Muscle of back (tissue), 11 donors: Measurements from ENCODE around the gene PDE2A. TPM values are rescaled to one million over a fixed set of nuclear protein-coding genes. Genes with fewer than 3 reads are reported as not detected.
"Not testable (repeated sequence)": the region's sequence is repeated elsewhere in the genome, so short reads cannot be mapped to it uniquely, and the experiment has no call there.

Source experiments
- DNase-seq, 3 donors: peaks; one replicate each; pipeline versions ENCODE4 v3.0.0 to v3.0.0-alpha.2; 2013
- polyA plus RNA-seq, 10 donors: library from polyadenylated mRNA; unstranded; fragments of 120-200 nt; gene quantifications; one replicate each; pipeline ENCODE4 v1.2.1, GENCODE V29; 2013; ENCODE audit not compliant: insufficient read length in 10 of 10

PDE2A gene
- polyA plus RNA-seq, 10 donors: 10.3 to 25.0 (median 17.9) TPM

GRCh38 chr11:72579816-72580641, 94.2 kb downstream of the PDE2A start:
- DNase-seq: no peak

DNA sequence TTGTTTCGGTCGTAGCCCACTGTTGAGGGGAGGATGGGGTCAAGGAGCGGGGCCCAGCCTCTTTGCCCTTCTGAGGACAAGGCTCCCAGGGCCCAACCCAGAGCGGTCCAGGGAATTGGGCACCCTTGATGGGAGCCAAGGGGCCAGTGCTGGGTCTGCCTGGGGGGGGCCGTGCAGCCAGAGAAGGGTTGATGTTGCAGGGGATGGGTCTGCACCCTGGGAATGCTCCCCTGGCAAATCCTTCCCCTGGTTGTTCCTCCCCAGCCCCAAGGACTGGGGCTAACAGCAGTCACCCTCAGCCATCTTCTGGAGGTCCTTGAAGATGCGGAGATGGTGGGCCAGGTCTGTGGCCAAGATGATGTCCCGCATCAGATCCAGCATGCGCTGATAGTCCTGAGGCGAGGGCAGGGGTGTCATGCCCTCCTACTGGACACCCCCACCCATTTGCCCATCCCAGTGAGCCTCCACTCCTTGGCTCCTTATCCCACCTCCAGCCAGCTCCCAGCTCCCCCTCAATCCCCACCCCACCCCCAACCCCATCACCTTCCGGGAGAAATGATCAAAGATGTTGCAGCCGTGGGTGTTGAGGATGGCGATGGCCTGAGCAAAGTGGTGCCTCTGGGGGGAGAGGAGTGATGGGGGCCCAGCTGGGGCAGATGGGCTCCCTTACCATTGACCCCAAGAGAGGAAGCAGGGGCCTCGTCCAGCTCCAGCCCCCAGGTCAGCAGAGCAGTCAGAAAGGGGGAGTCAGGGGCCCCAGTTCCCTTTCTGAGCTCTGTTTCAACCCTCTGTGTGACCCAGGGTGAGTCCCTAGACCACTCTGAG, 95.0 kb downstream of the PDE2A start:
- no peak for DNase-seq

GRCh38 chr11:72578566-72578965, 95.7 kb downstream of the PDE2A start:
- DNase-seq: no peak

- no peak for DNase-seq
Observed at GRCh38 chr11:72578051-72578450, 96.2 kb downstream of the PDE2A start.

GRCh38 chr11:72577271-72577721, 96.9 kb downstream of the PDE2A start:
- no peak for DNase-seq

GRCh38 chr11:72576661-72577060, 97.6 kb downstream of the PDE2A start:
- DNase-seq: no peak

DNA sequence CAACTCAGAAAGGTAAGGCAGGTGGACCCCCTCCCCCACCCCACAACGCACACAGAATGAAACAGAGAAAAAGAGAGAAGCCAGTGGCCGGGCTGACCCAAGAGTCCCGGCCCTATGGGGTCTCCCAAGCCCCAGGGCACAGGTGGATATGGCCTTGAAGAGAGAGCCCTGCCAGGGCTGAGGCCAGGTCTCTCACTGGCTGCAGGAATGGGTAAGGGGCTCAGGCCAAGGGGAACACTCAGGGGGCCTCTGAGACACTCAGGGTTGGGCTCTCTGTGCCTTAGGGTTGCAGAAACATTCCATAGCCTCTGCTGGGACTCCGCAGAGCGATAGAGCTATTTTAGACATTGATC, 98.0 kb downstream of the PDE2A start:
- DNase-seq: no peak

- no peak for DNase-seq
Observed at GRCh38 chr11:72575533-72576242, 98.5 kb downstream of the PDE2A start.

DNA sequence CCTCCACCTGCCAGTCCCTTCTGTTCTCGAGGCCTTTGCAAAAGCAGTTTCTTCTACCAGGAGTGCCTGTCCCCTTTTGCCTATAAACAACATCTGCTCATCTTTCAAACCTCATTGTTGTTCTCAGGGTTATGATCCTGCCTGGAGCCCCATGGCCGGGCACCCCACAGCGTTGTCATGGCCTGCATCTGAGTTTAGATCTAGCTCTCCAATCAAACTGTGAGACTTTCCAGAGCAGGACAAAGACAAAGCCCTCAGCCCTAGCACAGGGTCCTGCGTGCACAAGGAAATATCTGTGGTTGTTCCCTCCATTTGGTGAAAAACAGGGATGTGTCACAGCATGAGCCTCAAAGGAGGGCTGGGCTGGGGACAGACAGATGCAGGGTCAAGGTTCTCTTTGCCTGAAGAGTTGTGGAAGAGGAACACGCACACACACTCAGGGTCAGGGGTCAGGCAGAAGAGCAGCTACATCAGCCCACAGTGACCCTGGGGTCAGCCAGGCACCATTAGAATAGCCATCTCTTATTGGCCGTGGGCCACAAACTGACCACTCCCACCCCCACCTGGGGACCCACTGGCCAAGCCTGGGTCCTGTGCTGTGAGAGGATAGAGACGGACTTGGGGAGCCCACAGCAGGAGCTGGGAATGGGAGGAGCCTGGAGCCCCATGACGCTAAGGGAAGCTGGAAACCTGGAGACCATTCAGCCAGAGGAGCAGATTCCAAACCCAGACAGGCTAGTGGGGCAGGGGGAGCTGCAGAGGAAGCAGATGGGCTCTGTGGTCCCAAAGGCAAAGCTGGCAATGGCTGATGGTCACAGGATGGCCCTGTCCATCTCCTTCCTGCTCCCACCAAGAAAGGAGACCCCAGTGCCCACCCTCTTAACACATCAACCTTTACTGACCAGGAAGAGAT, 99.4 kb downstream of the PDE2A start:
- DNase-seq: no peak

DNA sequence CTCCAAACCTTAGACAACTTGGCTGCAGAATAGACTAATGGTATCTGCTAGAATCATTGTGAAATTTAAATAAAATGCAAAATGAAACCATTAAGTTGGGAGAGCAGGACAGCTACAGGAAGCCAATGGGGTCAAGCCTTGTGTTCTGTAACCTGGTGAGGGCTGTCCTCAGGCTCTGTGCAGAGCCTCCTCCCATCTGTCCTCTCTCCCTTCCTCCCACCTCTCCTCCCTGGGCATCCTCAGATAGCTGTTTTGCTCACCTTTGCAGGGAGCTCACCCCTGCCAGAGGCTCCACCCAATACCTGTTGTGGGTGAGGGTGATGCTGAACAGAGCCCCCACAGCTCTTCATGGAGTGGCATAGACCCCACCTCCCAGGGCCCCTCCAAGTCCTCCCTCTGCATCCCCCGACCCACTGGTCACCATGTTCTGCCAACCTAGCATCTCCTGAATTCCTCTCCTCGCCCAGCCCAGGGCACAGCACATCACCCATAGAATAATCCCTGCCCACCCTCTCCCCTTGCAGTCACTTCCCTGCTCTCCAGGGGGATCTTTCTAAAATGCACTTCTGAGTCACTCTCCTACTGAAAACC, 100.3 kb downstream of the PDE2A start:
- no peak for DNase-seq

DNA sequence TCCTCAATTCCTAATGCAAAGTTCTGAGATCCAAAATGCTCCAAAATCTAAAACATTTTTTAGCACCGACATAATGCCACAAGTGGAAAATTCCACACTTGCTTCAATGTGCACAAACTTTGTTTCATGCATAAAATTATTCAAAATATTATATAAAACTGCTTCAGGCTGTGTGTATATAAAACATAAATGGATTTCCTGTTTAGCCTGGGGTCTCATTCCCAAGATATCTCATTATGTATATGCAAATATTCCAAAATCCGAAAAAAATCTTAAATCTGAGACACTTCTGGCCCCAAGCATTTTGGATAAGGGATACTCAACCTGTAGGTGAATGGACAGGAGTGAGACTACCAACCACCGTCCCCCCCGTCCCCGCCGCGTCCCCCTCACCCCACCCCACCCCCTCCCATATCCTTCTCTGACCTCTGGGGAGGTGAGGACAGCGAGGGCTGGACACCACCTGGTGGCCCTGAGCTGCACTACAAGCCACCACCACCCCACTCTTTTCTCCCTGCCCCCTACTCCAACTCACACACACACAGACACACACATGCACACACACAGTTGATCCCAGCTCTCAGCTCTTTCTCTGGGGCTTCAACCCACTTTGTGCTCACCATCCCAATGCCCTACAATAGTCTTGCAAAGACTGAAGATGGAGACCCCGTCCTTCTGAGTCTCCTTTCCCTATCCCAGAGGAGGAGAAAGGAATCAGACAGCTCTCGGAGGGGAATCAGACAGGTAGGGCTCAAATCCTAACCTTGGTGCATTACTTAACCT, 101.0 kb downstream of the PDE2A start:
- DNase-seq: peak in 1 of 3 donors; percentile 29

GRCh38 chr11:72572540-72572939, 101.7 kb downstream of the PDE2A start:
- DNase-seq: not testable (repeated sequence)

DNA sequence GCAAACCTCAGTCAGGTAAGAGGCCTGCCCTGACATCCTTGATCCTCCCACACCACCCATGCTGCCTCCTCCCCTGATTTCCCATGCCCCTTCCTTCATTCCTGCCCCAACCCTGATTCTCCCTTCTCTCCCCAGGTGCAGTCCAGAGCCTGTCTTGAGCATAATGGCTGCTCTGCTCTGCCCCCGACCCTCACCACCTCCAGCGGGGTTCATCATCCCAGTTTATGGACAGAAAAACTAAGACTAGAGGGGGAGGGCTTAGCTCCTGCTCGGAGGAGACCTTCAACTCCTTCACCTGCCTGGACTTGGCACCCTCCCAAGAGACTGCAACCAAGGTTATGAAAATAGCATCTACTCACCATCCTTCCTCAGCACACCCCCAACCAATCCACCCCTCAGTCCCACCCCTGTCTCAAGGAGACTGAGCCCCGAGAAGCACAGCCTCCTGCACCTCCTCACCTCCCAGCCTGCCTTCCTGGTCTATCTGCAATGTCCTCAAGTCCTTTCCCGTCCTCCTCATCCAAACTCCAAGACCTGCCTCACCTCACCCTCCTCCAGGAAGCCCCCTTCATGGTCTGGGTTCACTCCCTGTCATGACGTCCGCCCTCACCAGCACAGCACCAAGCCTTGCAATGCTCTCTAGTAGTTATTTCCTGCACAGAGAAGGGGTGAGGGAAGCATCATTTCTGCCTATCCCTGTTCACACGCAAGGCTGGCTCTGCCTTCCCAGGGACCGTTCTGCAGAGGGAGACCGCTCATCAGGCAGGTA, 103.1 kb downstream of the PDE2A start:
- no peak for DNase-seq

DNA sequence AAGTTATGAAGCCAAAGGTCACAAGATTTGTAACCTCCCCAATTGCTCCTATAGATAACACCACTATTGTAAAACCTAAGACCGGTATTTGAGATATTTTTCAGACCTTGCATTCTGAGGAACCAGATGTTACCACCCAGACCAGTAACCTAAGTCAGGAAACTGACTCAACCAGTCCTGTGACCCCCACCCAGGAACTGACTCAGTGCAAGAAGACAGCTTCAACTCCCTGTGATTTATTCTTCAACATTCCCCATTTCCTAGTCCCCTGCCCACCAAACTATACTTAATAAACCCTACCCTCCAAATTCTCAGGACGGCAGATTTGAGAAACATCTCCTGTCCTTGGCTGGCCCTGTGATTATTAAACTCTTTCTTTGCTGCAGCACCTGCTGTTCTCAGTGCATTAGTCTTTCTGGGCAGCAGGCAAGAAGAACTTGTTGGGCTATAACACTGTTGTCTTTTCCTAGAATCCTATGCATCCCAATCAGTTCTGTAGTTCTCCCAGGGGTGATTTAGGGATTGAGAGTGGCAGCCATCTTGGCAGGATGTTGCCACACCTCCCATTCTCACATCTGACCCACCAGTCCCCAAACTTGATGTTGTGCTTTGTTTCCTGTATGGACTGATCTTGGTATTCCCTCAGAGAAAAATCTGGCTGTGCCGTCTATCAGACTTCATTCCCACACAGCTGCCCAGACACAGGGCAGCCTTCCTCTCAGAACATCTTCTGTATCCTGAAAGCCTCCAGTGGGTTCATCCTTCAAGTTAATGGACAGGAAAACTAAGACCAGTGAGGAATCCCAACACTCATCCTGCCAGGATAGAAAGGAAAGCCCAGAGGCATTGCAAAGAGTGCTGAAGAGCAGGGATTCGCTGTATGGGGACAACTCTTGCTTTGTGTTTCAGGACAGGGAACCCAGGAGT, 104.0 kb downstream of the PDE2A start:
- no peak for DNase-seq

GRCh38 chr11:72568861-72569260, 105.4 kb downstream of the PDE2A start:
- no peak for DNase-seq

- no peak for DNase-seq
Observed at GRCh38 chr11:72562431-72562830, 111.8 kb downstream of the PDE2A start.

- no peak for DNase-seq
Observed at GRCh38 chr11:72561856-72562255, 112.4 kb downstream of the PDE2A start.

GRCh38 chr11:72560864-72561263, 113.4 kb downstream of the PDE2A start:
- not testable (repeated sequence) for DNase-seq
